SK-MEL-5 (cell line): Measurements from ENCODE around the gene PRKCSH. TPM values are rescaled to one million over a fixed set of nuclear protein-coding genes. Genes with fewer than 3 reads are reported as not detected.
"Not testable (repeated sequence)": the region's sequence is repeated elsewhere in the genome, so short reads cannot be mapped to it uniquely, and the experiment has no call there.

ENCODE experiments used
- DNase-seq: peaks from one replicate; pipeline ENCODE4 v3.0.0-alpha.2; 2016; ENCODE audit warnings: low read depth, low spot score
- in situ Hi-C: cut with HindIII; loops from 2 replicates; pipeline ENCODE4 v1.10.0; 2016; ENCODE audit warnings: low sequenced_read_pairs, high pct_unique_total_duplicates, low pct_unique_long_range_greater_than_20kb
- total RNA-seq: library from RNA; depleted of rRNA; stranded (reverse); fragments of >200 nt; shearing (Covaris generic); gene quantifications from 2 replicates; pipeline ENCODE4 v1.2.3, GENCODE V29; 2014

The PRKCSH gene
- total RNA-seq, 1 experiment from 2014 or later, result 93.9 TPM

- in situ Hi-C loops, result no loop called here
- DNase-seq, result no peak
These were observed 10.8 kb downstream of the PRKCSH start for GRCh38 chr19:11446271-11446651.

- in situ Hi-C loops, result no loop called here
- DNase-seq, result peak; percentile 61
These were observed 11.3 kb downstream of the PRKCSH start for GRCh38 chr19:11446652-11447301.

- in situ Hi-C loops, result no loop called here
- DNase-seq, result no peak
These were observed 12.2 kb downstream of the PRKCSH start for GRCh38 chr19:11447347-11448262.

- in situ Hi-C loops, result no loop called here
- DNase-seq, result no peak
These were observed 13.0 kb downstream of the PRKCSH start for GRCh38 chr19:11448410-11448809.

GRCh38 chr19:11448923-11449554, 13.6 kb downstream of the PRKCSH start:
- DNase-seq, result no peak
- in situ Hi-C loops, result no loop called here

GRCh38 chr19:11450570-11451326, 15.3 kb downstream of the PRKCSH start:
- in situ Hi-C loops, result no loop called here
- DNase-seq, result no peak

GRCh38 chr19:11451327-11451870, 16.0 kb downstream of the PRKCSH start:
- in situ Hi-C loops, result no loop called here
- DNase-seq, result no peak

- in situ Hi-C loops, result no loop called here
- DNase-seq, result no peak
These were observed 16.6 kb downstream of the PRKCSH start for GRCh38 chr19:11451871-11452619.

- in situ Hi-C loops, result no loop called here
- no peak for DNase-seq
These were observed 17.3 kb downstream of the PRKCSH start for GRCh38 chr19:11452620-11453310.

- no peak for DNase-seq
- in situ Hi-C loops, result no loop called here
These were observed 18.3 kb downstream of the PRKCSH start for GRCh38 chr19:11453468-11454341.

GRCh38 chr19:11455233-11455554, 19.8 kb downstream of the PRKCSH start:
- DNase-seq, in situ Hi-C loops: not testable (repeated sequence)

- in situ Hi-C loops, result no loop called here
- DNase-seq, result no peak
These were observed 21.2 kb downstream of the PRKCSH start for GRCh38 chr19:11456659-11457058.

- DNase-seq, result no peak
- in situ Hi-C loops, result no loop called here
These were observed 21.7 kb downstream of the PRKCSH start for GRCh38 chr19:11457115-11457514.

GRCh38 chr19:11457831-11458230, 22.4 kb downstream of the PRKCSH start:
- no peak for DNase-seq
- in situ Hi-C loops, result no loop called here

- in situ Hi-C loops, result no loop called here
- no peak for DNase-seq
These were observed 22.9 kb downstream of the PRKCSH start for GRCh38 chr19:11458236-11458900.
